Dermis blood vessel endothelial cell (primary cell): Measurements from ENCODE around the gene NRP2. TPM values are rescaled to one million over a fixed set of nuclear protein-coding genes. Genes with fewer than 3 reads are reported as not detected.

Experiments used
- DNase-seq: peaks from one replicate; pipeline ENCODE4 v3.0.0; 2010
- total RNA-seq: library from RNA; depleted of rRNA; stranded (reverse); fragments of >200 nt; gene quantifications from 2 replicates; pipeline ENCODE4 v1.2.3, GENCODE V29; 2014

Gene NRP2
- total RNA-seq, 1 donor from 2014 or later = 165 TPM

- DNase-seq = no peak
Measured at GRCh38 chr2:205815673-205816072, 133.4 kb downstream of the NRP2 start.

- no peak for DNase-seq
Measured at GRCh38 chr2:205816268-205816667, 134.0 kb downstream of the NRP2 start.

- no peak for DNase-seq
Measured at GRCh38 chr2:205822579-205822978, 140.3 kb downstream of the NRP2 start.

GRCh38 chr2:205827809-205828365 lies 145.6 kb downstream of the NRP2 start:
- no peak for DNase-seq

GRCh38 chr2:205833864-205834263 lies 151.6 kb downstream of the NRP2 start:
- no peak for DNase-seq

GRCh38 chr2:205834796-205835195 lies 152.5 kb downstream of the NRP2 start:
- peak; percentile 19 for DNase-seq

GRCh38 chr2:205835251-205835791 lies 153.0 kb downstream of the NRP2 start:
- no peak for DNase-seq

- DNase-seq = no peak
Measured at GRCh38 chr2:205835923-205836322, 153.6 kb downstream of the NRP2 start.

GRCh38 chr2:205836477-205837221 lies 154.3 kb downstream of the NRP2 start:
- DNase-seq = no peak

GRCh38 chr2:205837663-205838062 lies 155.4 kb downstream of the NRP2 start:
- no peak for DNase-seq

GRCh38 chr2:205845446-205845845 lies 163.1 kb downstream of the NRP2 start:
- DNase-seq = no peak
